Transverse colon (tissue), 4 donors: ENCODE data around the gene GDF7. TPM values are rescaled to one million over a fixed set of nuclear protein-coding genes. Genes with fewer than 3 reads are reported as not detected.
A peak's percentile ranks its signal among the peaks of the same experiment; 100 is the strongest.

Experiments used
- DNase-seq: peaks from one replicate; pipeline ENCODE4 v3.0.0-alpha.2; 2019
- H3K27ac ChIP-seq, 4 donors: fragments of 200-600 bp; sonication (generic); 2 replicates each; pipeline ENCODE4 v1.5.1; 2016 to 2018; ENCODE audit warnings: inconsistent platforms in 4 of 4
- H3K27me3 ChIP-seq: fragments of 200-600 bp; sonication (generic); 2 replicates; pipeline ENCODE4 v1.5.1; 2017; ENCODE audit warnings: inconsistent platforms
- H3K36me3 ChIP-seq, 4 donors: fragments of 200-600 bp; sonication (generic); 2 replicates each; pipeline ENCODE4 v1.5.1; 2017 to 2019; ENCODE audit warnings: inconsistent platforms in 4 of 4
- H3K4me1 ChIP-seq, 4 donors: fragments of 200-600 bp; sonication (generic); 2 replicates each; pipeline ENCODE4 v1.5.1; 2017 to 2020; ENCODE audit warnings: inconsistent platforms in 4 of 4
- H3K4me3 ChIP-seq, 4 donors: fragments of 200-600 bp; sonication (generic); 1 replicate in 1 of 4; 2 replicates in 3 of 4; pipeline versions ENCODE4 v1.5.1 to v1.6.1; 2017 to 2019; ENCODE audit warnings: inconsistent platforms in 4 of 4
- H3K9me3 ChIP-seq, 2 donors: fragments of 200-600 bp; sonication (generic); 2 replicates each; pipeline ENCODE4 v1.5.1; 2017 to 2019; ENCODE audit warnings: inconsistent platforms in 2 of 2
- CTCF ChIP-seq, 5 experiments: fragments of 200-600 bp in 3 of 5; fragments of 450-650 bp in 2 of 5; sonication (generic) in 3 of 5; IDR thresholded peaks; 1 replicate in 2 of 5; 2 replicates in 3 of 5; pipeline ENCODE4 v1.5.1; 2016 to 2017; ENCODE audit warnings: antibody characterized with exemption in 5 of 5, inconsistent platforms in 3 of 5, mild to moderate bottlenecking in 2 of 5, moderate library complexity in 1 of 5
- EP300 ChIP-seq: sonication (generic); formaldehyde crosslinking; IDR thresholded peaks from one replicate; pipeline ENCODE4 v1.6.1; 2017; ENCODE audit warnings: antibody characterized with exemption, low read depth
- POLR2A ChIP-seq: fragments of 450-650 bp; IDR thresholded peaks from one replicate; pipeline ENCODE4 v1.6.1; 2016; ENCODE audit warnings: antibody characterized with exemption, mild to moderate bottlenecking, moderate library complexity
- POLR2AphosphoS5 ChIP-seq, 3 donors: sonication (generic); formaldehyde crosslinking; IDR thresholded peaks; one replicate each; pipeline ENCODE4 v1.6.1; 2016; ENCODE audit warnings: antibody characterized with exemption in 3 of 3
- WGBS, 2 donors: methylation state at CpG; one replicate each; pipeline ENCODE4 v1.1.5; 2018; ENCODE audit warnings: low coverage in 1 of 2; 5-methylcytosine and 5-hydroxymethylcytosine counted together
- in situ Hi-C, 4 donors: fragments of 200-750 bp; cut with MboI; loops; one replicate each; pipeline versions ENCODE4 v1.15.0 to v1.15.1; 2017; ENCODE audit warnings: low sequenced_read_pairs in 3 of 4, low pct_ligation_motif_present in 1 of 4, low pct_unique_long_range_greater_than_20kb in 1 of 4
- intact Hi-C: fragments of 100-400 bp; cut with DNase I; formaldehyde crosslinking; loops from one replicate; pipeline ENCODE4 v1.15.1; 2023; ENCODE audit warnings: low total_unique reads
- total RNA-seq, 4 donors: library from RNA; depleted of rRNA; stranded (reverse); fragments of >200 nt; gene quantifications; one replicate each; pipeline ENCODE4 v1.1.0, GENCODE V29; 2016

The GDF7 gene
- total RNA-seq, 4 donors from 2014 or later = 0.20 to 1.1 (median 0.58) TPM

DNA sequence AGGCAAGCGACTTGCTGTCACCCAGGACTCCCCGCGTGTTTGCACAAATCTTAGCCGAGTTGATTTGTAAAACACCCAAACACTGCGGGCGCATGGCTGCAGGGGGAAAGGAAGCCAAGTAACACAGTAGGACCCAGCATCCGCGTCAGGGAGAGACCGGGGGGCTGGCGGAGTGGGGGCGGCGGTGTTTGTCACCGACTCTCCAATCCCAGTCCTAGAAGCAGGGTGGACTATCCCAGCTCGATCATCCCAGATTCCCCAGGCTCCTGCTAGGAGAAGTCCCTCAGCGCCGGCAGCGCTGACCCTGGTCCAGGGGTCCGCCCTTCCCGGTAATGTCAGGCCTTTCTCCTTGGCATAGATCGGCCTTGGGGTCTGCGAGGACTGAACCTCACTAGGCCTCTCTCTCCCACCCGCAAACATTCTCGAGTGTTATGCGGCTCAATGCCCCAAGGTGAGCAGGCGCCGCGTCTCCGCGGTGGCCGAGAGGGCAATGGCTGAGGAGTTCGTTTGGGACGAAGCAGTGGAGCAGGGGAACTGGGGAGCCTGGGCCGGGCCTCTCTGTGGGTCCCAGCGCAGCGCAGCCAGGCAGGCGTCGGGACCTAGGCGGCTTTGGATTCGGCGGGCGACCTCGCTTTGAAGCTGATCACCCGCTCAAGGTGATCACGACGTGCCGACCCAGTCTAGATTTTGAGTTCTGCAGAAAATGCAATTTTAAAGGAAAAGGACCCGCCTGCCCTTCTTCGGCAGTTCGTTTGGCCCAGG lies 1.5 kb upstream of the GDF7 start:
- Histone ChIP-seq H3K27me3 (peaks cover 94% of the 10 kb centered on the region), H3K4me3 (peak overlapping the region in 2 of 4 donors; percentile 38 to 55), H3K27ac (no peak overlapping the region), H3K4me1 (peaks cover 16 to 38% (median 24%) of the 10 kb centered on the region in 4 donors), H3K36me3 (no peaks in the 10 kb centered on the region), H3K9me3 (no peaks in the 10 kb centered on the region)
- no peak for DNase-seq
- 14% methylated on average over 48 of the region's 49 CpGs; no CpG with 5 or more reads in 1 of the 2 donors for WGBS, 2 donors
- intact Hi-C loops = loop anchor here (2.0 kb wide), 1 partner anchor 301 kb away; no protein-coding TSS in a partner anchor
- in situ Hi-C loops = loop anchor here (10.0 to 25.0 kb wide), 2 partner anchors 299 to 447 kb away; partner anchors contain the start of gene TDRD15 (in 3 of the 4)
- TF ChIP-seq EP300 = no peak
- TF ChIP-seq CTCF (IDR thresholded peaks at IDR 0.05) = no peak
- no peak for TF ChIP-seq POLR2A
- no peak for TF ChIP-seq POLR2AphosphoS5 (IDR thresholded peaks at IDR 0.05)

- 0% methylated on average over 25 of the region's 34 CpGs; no CpG with 5 or more reads in 1 of the 2 donors for WGBS, 2 donors
- TF ChIP-seq POLR2A (no peak), CTCF (IDR thresholded peaks at IDR 0.05) (no peak), EP300 (no peak), POLR2AphosphoS5 (IDR thresholded peaks at IDR 0.05) (no peak)
- in situ Hi-C loops = loop anchor here (10.0 to 25.0 kb wide), 2 partner anchors 299 to 446 kb away; partner anchors contain the start of gene TDRD15 (in 3 of the 4)
- Histone ChIP-seq H3K4me1 (peaks cover 16 to 43% (median 24%) of the 10 kb centered on the region in 4 donors), H3K36me3 (no peaks in the 10 kb centered on the region), H3K4me3 (peak overlapping the region; percentile 19 to 55 (median 34)), H3K27me3 (peaks cover 95% of the 10 kb centered on the region), H3K9me3 (no peaks in the 10 kb centered on the region), H3K27ac (peak overlapping the region in 1 of 4 donors; percentile 43)
- DNase-seq = no peak
- intact Hi-C loops = loop anchor here (2.0 kb wide), 1 partner anchor 301 kb away; no protein-coding TSS in a partner anchor
These were observed 990 bp upstream of the GDF7 start for GRCh38 chr2:20666005-20666303.

DNA sequence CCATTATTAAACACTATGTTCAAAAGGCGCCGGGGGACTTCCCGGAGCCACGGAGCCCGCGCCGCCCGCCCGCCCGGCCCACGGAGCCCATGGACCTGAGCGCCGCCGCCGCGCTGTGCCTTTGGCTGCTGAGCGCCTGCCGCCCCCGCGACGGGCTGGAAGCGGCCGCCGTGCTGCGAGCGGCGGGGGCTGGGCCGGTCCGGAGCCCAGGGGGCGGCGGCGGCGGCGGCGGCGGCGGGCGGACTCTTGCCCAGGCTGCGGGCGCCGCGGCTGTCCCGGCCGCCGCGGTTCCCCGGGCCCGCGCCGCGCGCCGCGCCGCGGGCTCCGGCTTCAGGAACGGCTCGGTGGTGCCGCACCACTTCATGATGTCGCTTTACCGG lies 197 bp downstream of the GDF7 start:
- in situ Hi-C loops (loop anchor here (10.0 to 25.0 kb wide), 2 partner anchors 298 to 445 kb away; partner anchors contain the start of gene TDRD15 (in 3 of the 4)), intact Hi-C loops (loop anchor here (2.0 kb wide), 1 partner anchor 300 kb away; no protein-coding TSS in a partner anchor)
- Histone ChIP-seq H3K9me3 (no peaks in the 10 kb centered on the region), H3K4me1 (peaks cover 16 to 38% (median 24%) of the 10 kb centered on the region in 4 donors), H3K36me3 (no peaks in the 10 kb centered on the region), H3K27ac (no peak overlapping the region), H3K27me3 (peaks cover 98% of the 10 kb centered on the region), H3K4me3 (peak overlapping the region; percentile 19 to 55 (median 34))
- WGBS, 2 donors = 0% methylated on average over 7 of the region's 62 CpGs; no CpG with 5 or more reads in 1 of the 2 donors
- TF ChIP-seq POLR2AphosphoS5 (IDR thresholded peaks at IDR 0.05) (no peak), EP300 (no peak), CTCF (IDR thresholded peaks at IDR 0.05) (no peak), POLR2A (no peak)
- no peak for DNase-seq
